HG03135 (cell line): Measurements from ENCODE around the gene IFFO2.

ENCODE experiments used
- ATAC-seq: cut with Tn5 transposase; IDR thresholded peaks from one replicate; pipeline ENCODE4 v1.9.1; 2021; ENCODE audit warnings: mild to moderate bottlenecking, moderate library complexity; ENCODE audit not compliant: unreplicated experiment

Gene IFFO2

DNA sequence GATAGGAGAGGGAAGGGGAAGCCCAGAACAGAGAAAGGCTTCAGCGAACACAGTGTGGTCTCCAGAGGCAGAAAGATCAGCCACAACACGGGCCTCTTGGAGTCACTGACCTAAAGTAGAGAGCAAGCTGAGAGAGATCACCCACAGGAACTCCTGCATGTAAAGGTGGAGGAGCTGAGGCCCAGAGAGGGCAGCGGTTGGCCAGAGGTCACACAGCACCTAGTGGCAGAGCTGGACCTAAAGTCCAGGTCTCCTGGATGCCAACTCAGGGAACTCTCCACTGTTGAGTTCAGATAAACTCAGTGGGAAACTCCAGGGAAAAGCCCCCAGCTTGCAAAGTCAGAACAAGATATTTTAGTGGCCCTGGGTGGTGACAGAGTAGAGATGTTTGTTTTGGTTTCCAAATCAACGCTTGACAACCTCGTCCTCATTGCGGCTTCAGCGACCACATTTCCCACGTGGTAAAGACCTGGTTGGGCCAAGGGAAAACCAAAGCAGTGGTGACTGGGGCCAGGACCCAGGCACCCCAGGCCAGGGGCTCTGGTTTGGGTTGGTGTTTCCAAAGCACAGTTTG is 4.6 kb downstream of the IFFO2 start:
- peak; percentile 32 for ATAC-seq

DNA sequence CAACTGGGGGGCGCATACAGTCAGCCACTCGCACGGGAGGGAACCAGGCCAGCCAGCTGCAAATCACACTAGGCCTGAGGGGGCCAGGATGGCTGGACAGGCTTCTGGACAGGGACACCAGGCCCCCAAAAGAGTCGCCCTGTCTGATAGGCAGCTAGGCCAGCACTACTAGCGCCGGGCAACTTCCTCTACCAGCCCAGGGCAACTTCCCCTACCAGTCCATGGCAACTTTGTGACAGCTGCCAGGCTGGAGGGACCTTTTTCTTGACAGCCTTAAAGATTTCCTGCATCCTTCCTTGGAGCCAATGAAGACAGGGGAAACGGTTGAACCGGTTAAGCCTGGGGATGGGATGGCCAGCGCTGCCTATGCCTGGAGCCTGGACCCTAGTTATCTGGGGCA is 5.1 kb downstream of the IFFO2 start:
- no peak for ATAC-seq

DNA sequence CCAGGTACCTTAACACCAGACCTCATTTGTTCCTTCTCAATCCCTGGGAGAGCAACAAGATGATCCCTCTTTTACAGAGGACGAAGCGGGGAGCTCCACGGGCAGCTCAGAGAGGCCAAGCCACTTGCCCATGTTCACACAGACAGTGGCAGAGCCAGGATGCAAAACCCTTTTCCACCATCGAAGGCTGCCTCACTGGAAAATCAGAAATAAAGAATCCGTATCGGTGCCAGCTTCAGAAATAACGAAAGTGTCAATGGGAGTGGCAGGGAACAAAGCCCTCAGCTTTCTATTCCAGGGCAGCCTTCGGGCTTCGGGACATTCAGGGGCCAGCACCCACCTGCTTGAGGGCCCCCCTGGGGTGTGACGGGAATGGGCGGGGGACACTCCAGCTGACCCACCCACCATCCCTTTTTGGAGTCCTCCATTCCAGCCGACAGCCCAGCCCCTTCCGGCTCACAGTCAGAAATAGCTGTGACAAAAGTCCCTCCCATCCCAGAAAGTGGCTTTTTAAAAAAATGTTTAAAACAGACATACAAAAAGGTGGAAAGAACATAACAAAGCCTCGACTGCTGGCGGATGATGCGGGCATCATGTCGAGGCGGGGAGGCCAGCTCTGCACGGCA is 6.0 kb downstream of the IFFO2 start:
- no peak for ATAC-seq

DNA sequence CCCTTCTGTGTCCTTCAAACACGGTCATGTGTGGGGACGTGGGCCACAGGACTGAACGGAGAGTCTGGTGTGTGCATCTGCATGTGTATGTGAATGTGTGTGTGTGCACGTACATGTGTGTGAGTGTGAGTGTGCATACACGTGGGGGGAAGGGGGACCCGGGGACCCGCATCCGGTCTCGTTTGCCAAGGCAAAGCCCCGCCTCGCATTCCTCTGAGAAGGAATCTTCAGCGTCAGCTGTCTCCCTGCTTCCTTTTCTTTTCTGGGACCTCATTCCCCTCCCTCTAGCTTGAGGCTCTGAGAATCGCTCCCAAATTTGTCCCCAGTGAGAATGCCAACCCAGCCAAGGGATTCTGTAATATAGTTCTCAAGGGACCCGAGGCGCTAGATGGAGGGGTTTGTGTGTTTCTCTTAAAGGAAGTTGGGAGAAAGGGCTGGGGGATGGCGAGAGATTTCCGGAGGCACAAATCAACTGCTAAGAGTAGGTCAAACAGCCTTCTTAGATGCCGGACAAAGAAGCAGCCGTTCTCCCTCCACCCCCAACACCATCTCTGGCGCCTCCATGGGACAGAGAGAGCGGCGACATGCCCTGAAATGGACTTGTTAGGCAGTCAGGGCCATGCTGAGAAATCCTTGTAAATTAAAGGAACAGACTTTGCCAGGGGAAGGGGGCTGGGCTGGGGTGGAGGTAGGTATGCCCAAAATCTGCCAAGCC is 6.6 kb downstream of the IFFO2 start:
- ATAC-seq = no peak

DNA sequence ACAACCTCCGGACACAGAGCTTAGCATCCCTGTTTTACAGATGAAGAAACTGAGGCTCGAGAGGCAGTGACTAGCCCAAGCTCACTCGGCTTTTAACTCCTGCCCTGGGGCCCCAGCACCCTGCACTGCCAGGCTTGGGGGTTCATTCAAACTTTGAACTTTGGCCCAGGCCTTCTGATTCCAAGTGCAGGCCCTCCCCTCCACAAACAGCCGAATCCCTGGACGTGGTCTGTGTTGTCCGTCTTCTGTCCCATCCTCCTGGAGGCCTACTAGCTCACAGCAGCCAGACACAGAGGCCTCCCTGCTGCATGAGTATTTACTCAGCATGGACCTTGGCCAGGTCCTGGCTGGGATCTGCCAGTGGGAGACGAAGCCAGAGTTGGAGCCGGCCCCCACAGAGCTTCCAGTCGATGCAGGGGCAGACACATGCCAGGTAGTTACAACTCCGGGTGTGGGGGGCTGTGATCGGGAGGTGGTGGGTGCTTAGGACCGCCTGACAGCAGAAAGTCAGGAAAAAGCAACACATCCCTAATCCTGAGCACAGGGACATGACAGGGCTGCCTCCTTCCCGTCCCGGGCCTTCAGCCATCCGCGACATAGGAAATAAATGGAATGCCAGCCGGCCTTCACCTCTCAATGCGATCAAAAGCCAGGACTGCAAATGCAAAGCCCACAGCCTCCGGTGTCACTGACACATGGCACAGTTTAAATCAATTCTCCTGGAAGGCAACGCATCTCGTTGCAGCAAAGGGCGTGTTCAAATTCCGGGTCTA is 7.4 kb downstream of the IFFO2 start:
- ATAC-seq = no peak

DNA sequence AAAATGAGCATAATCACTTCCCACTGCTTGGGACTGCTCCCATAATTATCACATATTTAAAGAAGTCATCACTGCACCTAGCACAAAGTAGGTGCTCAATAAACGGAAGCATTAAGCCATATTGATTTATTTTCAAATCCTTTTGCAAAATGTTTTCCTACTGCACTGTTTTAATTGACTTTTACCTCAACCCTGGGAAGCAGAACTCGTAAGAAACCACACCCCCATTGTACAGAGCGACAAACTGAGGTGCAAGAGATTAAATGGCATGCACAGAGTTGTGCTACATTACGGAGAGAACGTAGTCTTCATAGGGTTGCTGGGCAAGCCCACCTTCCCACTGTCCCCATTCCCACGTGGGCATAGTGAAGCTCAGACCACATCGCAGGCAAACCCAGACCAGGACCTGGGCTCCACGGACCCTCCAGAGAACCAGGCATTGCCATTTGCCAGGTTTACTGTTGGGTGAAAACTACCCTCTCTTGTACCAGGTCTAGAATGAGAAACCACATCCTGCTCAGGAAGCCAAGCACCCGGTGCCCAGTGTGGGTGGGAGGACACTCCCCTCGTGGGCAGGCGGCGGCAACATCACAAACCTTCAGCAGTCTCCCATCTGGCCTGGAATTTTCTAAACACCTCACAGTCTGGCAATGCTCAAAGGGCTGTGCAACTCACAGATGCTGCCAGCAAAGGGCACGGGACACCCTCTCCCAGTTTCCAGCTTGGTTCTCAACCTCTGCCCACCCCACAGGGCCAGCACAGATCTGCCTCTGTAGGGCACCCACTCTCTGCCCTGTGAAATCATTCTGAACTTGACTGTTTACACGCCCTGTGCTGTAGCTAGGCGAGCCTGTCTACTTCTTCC is 8.2 kb downstream of the IFFO2 start:
- no peak for ATAC-seq

DNA sequence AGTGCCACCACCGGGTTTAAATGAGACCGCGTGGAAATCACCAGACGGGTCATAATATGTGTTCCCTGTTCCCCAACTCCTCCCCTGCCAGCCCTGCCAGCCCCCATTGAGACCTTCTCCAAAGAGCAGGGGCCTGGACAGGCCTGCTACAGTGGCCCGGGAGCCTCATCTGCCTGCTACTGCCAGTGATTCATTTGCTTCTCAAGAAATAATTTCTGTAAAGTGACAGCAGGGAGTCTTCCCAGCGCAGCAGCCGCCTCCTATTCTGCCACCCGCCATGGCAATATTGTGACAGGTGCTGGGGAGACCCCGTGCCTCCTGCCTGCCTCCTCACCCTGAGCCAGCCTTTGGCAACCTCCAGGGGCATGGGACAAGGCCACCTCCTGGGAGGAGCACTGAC is 8.9 kb downstream of the IFFO2 start:
- no peak for ATAC-seq

DNA sequence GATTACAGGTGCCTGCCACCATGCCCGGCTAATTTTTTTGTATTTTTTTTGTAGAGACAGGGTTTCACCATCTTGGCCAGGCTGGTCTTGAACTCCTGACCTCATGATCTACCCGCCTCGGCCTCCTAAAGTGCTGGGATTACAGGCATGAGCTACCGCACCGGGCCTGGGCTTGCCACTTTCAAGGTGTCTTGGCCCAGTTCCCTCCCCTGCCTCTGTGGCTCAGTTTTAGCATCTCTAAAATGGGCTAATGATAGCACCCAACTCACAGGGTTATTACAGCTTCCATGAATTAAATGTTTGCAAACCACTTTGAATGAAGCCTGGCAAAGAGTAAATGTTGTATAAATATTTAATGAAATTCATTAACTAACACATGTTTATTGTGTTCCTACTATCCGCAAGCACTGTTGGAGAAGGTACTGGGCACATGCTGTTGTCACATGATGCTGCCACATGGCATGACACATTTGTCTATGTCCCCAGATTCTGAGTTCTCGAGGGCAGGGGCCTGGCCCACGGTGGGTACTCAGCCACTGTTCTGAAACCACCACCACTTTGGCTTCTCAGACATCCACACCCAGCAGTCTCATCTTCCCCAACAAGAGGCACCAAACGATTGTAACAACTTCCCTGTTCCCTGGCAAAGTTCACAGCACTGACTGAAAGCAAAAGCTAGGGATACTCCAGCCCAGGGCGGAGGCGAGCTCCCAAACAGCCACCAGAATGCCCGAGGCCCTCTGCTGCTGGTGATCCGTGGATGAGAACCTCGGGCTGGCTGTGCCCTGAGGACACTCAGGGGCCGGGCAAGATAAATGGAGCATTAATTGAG is 9.7 kb downstream of the IFFO2 start:
- no peak for ATAC-seq

DNA sequence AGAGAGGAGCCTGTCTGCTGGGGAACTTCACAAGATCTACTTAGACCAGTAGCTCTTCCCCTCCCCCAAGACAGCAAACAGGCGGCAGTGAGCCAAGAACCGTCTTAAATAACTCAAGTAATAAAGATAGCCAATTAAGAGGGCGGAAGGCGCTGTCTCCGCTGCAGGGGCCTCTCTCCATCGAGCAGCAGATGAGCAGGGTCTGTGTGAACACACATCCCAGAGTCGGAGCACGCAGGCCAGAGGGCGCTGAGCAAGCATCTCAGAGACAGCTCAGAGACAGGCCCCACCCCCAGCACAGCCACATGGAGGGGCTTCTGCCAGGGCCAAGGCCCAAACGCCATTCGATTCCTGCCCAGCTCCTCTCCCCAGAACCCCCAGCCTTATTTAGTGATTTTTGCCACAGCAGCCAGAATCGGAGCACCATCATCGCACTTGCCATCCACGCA is 11.1 kb downstream of the IFFO2 start:
- ATAC-seq = no peak

DNA sequence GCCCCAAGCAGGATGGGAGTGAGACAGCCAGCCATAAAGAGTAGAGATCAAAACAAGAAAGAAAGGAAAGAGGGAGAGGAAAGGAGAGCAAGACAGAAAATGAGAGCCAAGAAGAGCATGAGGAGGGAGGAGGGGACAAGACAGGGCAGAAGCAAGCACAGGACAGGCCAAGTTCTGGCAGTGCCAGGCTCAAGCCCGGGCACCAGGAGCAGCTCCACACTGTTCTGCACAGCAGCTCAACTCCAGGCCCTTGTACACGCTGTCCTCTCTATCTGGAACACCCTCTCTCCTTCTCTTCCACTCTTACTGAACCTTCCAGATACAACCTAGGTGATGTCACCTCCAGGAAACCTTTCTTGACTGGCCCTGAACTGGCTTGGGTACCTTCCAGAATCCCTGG is 11.7 kb downstream of the IFFO2 start:
- ATAC-seq = no peak

DNA sequence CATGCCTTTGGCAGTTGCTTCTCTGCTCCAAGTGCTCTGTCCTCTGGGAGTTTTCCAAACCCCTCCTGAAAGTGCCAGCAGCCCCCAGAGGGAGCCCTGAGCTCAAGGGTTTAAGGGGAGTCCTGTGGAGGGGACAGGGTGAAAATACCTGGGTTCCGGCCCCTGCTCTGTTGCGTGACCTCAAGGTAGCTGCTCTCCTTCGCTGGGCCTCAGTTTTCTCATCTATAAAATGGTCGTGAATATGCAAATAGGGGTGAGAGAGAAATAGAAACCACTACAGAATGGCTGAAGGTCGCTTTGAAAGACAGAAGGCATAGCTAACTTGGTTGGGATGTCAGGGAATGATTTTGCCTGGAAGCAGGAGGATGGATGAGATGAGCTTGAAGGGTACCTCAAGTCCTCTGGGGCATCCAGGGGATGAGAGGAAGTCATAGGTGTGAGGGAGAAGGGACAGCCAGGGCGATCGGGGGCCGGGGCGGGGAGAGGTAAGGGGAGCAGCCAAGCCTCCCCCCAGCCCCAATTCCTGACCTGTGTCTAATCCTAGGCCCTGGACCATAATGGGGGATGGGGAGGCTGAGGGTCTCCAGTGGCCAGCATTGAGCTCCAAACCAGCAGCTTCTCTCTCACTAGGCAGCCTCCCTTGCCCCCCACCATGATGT is 12.4 kb downstream of the IFFO2 start:
- no peak for ATAC-seq

DNA sequence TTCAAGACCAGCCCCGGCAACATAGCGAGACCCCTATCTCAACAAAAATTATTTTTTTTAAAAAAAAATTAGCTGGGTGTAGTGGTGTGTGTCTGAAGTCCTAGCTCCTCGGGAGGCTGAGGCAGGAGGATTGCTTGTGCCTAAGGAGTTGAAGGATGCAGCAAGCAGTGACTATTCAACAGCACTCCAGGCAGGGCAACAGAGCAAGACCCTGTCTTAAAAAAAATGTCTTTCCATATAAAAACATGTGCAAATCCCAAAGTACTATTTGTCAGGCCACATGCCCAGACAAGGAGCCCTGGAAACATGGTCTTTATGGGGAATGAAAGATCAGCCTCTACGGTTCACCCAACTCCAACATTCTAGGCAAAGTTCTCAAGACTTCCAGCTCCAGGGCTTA is 13.3 kb downstream of the IFFO2 start:
- ATAC-seq = no peak

DNA sequence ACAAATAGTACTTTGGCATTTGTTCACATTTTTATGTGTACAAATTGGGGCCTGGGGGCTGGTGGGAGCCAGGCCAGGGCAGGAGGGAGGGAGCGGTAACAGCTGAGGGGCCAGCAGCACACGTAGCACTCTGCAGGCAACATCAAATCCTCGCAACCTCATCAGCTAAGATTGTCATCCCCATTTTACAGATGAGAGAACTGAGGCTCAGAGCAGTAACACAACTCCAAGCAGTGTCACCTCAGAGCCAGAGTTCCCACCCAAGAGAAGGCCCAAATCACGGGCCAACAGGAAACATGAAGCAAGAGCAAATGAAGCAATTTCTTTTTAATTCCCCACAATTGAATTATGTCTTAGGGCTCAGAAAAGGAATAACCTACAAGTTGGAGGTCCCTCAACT is 14.1 kb downstream of the IFFO2 start:
- no peak for ATAC-seq

DNA sequence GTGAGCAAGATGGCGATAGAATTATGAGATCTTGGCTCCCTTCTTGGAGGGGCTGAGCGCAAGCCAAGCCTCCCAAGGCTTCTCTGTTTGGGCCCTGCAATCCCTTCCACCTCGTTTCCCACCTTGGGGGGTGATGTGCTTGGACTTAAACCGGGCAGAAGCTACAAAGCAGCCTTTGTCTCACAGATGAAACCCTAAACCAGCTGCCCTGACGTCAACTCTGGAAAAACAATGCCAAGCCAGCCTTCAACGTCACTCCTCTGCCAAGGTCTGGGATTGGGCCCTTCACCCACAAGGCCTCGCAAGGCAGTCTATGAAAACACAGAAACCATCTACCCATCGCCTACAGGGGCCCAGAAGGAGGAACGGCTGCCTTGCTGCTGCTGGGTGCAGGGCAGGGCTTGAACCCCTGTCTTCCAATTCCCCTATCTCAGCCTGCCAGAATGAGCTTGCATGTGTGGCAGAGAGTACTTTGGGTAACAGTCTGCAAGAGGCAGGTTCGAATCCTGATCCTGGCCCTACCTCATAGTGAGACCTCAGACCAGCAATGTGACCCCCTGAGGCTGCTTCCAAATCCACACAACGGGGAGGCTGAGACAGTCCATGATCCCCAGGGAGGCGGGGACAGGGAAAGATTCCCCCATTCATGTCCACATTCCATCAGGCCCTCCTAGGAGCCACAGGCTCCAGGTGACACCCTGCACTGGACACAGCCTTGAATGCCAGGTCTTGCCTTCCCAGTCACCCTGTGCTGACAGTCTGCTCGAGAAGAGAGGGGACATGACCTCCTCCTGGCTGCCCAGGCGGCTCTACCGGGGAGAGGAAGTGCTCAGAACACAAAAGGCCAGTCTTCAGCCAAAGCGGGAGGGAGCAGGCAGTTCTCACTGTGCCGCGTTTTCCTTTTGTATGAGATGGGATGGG is 15.0 kb downstream of the IFFO2 start:
- no peak for ATAC-seq

DNA sequence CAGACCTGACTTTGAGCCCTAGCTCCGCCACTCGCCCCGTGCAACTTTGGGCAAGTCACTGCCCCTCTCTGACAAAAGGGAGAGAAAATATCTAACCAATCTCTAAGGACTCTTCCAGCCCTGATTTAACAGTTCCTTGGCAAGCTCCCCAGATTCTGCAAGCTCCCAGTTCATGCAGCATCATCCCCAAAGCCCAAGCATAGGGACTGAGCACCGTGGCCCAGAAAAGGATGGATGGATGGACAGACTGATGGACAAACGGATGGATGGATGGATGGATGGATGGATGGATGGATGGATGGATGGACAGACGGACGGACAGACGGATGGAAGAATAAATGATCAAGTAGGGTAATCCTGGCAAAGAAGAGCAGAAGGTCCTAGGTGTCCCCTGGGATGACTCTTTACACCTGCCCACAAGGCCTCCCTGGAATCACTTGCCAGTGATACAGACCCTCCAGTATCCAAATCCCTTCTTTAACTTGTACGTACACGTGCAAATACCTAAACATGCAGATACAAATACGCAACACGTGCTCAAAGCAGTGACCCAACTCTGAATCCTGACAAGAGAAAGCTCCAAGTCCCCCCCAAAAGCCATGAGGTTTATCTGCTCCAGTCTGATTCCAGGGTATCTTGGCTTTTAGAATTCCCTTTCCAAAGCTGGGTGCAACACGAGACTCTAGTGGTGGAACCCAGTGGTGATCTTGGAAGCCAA is 16.0 kb downstream of the IFFO2 start:
- no peak for ATAC-seq

DNA sequence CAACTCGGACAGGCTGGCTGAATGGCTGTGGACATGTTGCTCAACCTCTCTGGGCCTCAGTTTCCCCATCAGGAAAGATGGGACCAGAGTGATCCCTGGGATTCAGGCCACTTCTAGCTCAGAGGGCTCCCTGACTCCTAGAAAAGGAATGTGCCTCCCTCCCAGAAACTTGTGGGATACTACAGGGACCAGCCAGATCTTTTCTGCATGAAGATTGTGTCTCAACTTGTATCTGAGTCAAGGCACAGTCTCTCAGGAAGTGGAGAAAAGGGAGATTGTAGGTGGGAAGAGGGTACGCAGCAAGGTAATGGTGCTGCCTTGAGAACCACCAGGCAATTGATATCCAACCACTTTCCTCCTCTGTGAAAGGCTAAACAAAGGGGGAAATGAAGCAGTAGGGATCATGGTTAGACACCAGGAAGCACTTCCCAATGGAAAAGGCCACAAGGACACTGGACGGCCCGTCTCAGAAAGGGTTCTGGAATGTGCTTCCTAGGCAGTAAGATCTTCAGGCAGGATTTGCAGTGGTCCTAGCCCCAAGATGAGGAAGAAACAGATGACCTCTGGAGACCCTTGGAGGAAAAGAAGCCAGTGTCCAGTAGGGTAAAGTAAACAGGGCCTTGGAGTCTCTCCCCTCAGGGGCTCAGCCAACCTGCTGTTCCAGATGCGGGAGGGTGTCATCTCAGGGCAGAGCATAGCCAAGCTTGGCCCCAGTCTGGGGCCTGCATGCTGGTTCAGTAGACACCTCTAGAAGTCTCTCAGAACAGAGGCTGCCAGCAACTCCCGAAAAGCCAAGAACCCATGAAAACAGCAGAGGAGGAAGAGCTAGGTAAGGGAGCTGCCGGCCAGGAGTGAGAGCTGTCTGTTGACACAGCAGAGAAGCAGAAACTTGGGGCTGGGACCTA is 16.8 kb downstream of the IFFO2 start:
- no peak for ATAC-seq

DNA sequence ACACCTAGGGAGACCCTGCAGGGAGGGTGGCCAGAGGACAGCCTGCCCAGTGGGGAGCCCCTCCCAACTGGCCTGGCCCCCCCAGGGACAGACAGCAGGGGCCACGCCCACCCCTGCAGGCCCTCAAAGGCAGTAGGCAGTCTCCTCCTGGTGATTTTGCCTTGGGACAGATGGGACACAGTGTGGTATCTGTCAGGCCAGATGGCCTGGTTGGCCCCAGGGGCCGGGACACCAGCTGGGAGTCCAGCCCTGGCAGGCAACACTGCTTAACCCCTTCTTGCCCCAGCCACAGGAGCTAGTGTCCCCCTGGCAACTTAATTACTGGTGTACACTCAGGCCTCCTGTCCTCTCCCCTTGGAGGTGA is 17.8 kb downstream of the IFFO2 start:
- ATAC-seq = no peak
